NCI-H524 (cell line): ENCODE data around the gene WAPL.

Experiments
- DNase-seq, 2 experiments: peaks; one replicate each; lab custom pipeline; 2025; lab: John Stamatoyannopoulos, UW

WAPL gene

GRCh38 chr10:86523348-86523747 is 1.8 kb upstream of the WAPL start:
- no peak for DNase-seq

DNA sequence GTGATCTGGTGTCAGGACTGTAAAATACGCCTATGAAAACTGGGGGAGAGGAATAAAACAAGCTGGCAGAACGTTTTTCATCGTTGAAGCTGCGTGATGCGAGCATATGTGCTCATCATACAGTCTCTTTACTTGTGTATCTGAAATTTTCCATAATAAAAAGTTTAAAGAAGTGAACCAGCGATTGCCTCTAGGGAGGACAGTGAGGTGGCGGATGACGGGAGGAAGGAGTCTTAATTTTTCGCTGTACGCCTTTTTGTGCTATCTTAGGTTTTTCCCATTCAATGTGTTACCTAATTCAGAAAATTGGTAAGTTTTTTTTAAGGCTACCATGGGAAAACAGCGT is 891 bp upstream of the WAPL start:
- DNase-seq: no peak

DNA sequence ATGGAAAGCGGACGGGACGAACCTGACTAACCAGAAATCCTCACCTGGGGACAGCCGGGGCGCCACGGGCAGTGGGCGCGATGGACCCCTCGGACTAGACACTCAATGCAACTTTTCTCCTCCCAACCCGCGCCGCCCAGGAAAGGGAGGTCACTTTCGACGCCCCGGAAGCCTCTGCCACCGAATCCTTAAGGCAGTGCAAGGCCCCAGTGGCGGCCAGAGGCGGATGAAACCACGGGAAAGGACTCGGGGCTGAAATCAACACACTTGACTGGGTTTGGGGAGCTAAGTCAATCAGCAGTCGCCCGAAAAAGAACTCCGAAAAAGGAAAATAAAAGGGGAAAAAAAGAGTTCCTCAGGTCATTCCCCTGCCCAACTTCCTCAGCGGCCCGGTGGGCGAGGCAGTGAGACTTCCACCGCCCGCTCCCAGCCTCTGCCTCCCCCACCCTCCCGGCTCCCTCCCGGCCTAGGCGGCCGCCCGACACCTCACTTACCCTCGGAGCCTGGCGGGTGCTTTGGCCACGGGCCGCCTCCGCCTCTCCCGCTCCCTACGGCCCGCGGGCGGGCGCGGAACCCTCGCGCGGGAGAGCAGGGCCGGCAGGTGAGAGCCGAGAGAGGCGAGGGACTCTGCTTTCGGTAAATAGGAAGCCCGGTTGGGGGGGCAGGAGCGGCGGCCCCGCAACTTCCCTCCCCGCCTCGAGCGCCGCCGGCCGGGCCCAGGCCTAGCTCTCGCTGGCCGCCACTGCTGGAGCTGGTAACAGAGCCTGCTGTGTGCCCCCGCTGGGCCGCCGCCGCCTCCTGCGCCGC is 518 bp downstream of the WAPL start:
- DNase-seq: no peak

DNA sequence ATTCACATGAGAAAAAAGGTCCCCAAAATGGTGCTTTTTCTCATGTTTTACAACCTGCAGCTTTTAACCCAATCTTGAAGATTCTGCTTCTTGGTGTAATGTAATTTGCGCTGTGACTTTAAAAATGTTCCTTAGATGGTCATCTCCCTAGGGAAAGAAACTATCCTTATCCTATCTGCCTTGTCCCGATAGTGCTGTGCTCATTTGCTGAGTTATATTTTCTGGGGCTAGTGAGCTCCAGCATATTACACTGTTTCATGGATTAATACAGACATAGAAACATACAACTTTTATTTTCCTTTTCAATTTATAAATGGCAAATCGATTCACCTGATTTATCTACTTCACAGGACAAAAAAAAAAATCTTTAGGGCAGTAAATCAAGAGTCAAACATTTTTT is 2.8 kb downstream of the WAPL start:
- DNase-seq: no peak

DNA sequence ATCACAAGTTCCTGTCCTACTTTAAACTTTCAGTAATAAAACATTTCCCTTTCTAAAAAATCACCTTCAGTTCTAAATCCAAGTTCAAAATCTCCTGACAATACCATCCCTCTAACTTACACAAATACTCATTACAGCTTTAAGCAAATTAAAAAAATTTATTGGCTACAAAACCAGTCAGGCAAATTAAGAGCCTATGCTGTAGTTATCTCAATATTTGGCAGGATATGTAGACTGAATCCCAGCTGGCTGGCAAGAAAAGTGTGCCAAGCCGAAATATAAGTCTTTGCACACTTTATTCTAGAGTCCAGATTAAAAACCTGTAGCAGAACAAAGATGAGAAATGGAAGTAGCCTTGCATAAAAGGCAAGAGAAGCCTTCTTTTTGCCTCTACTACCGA is 9.5 kb downstream of the WAPL start:
- DNase-seq: no peak

- DNase-seq: no peak
Observed at GRCh38 chr10:86511027-86511865, 10.3 kb downstream of the WAPL start.

- DNase-seq: no peak
Observed at GRCh38 chr10:86509145-86509544, 12.4 kb downstream of the WAPL start.

DNA sequence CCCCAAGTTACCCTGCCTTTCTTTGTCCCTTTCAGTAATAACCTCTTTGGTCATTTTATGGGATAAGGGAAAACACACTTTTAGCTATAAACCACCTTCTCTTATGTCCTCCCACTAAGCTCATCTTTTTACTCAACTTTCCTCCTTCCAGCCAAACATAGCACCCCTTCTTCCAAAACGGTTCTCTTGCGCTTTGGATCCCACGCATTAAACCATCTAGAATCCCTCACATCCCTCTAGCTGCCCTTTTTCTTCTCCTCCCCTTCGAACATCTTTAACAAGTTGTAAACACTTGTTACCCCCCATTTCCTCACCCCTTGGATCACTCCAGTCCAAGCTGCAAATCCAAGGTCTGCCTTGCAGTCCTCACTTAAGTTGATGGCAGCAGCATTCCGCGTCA is 13.4 kb downstream of the WAPL start:
- DNase-seq: no peak

GRCh38 chr10:86506499-86506898 is 15.1 kb downstream of the WAPL start:
- DNase-seq: no peak

- no peak for DNase-seq
Observed at GRCh38 chr10:86506062-86506461, 15.5 kb downstream of the WAPL start.

DNA sequence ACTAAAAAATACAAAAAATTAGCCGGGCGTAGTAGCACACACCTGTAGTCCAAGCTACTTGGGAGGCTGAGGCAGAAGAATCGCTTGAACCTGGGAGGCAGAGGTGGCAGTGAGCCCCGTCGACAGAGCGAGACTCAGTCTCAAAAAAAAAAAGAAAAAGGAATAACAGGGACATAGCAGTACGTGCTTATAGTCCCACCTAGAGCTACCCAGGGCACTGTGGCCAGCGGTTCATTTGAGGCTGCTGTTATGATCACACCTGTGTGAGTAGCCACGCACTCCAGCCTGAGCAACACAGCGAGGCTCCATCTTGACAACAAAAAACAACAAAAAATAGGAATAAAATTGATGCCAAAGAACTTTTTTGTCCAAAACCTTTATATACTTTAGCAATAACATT is 17.1 kb downstream of the WAPL start:
- no peak for DNase-seq

DNA sequence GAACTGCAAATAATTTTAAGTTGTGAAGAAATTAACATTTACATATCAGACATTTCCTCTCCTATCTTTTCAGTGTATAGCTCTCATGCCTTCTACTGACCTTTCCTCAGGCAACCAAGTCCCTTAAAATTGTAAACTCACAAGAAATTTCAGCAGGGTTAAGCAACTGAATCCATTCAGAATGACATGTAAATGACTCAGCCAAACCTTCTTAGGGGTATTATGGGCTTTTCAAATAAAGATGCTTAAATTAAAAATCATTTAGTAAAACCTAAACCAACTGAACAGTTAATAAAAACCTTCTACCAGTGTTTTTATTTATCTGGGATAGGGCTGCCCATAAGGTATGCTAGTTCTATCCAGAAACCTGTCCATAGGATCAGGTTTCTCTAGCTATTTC is 20.7 kb downstream of the WAPL start:
- DNase-seq: no peak

DNA sequence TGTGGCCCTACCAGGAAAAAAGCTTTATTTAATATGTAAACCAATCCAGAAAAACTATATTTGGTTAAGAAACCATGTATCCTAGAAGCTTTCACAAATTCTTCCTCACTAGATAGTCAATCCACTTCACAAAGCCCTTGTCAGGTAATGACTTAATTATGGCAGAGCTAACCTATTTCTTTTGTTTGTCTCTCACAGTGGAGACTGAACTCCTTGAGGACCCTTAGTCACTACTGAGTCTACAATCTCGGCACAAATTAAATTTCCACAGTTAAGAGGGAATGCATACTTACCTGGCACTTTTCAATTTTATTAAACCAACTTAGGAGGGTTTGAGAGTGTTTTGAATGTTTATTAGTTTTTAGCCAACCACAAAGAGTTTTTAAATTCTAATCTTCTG is 23.0 kb downstream of the WAPL start:
- DNase-seq: no peak

DNA sequence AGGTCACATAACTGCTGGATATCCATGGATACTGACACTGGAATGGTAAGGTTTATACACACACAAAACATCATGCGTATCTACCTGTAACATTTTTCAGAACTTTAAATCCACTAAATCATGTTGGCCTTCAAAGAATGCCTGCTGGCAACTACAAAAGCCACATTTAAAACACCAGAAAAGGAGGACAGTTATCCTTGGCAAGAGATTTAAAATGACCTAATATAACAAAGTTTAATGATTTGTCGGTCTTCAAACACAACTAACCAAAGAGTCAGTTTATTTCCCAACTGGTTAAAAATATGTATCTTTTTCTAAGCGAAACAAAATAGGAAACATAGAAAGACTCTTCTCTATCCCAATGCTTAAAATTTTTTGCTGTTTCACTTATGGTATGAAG is 24.0 kb downstream of the WAPL start:
- no peak for DNase-seq

DNA sequence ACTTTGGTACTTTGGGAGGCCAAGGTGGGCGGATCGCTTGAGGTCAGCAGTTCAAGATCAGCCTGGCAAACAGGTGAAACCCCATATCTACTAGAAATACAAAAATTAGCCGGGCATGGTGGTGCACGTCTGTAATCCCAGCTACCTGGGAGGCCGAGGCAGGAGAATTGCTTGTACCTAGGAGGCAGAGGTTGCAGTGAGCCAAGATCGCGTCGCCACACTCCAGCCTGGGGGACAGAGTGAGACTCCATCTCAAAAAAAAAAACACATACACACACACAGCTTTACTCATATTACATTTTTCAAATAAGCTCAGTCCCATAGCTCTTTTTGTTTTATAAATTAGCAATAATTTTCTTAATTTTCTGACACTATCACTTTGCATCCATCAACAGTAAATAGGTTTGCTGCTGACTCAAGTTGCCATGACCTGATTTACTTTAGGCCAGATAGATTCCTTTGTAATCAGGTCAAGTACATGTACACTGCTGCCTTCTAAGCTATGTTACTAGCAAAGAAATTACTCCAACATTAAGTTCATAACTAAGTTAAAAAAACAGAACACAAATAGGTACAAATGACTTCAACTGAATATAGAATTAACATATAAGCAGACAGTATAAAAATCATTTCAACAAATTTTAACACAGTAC is 31.5 kb downstream of the WAPL start:
- no peak for DNase-seq

- DNase-seq: no peak
Observed at GRCh38 chr10:86489071-86489810, 32.4 kb downstream of the WAPL start.

DNA sequence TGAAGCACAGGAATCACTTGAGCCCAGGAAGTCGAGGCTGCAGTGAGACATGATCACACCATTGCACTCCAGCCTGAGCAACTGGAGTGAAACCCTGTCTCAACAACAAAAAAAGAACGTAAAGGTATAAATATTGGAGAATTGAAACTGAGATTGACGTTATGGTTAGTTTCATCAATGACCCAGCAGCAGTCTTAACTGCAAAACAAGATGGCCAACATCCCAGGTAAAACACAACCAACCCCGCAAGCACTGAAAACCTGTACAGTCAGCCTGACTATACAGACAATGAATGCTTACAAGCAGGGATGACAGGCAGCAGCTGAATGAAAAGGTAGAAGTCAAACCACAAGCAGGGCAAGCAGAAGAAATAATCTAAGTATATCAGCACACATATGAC is 34.7 kb downstream of the WAPL start:
- DNase-seq: no peak

- no peak for DNase-seq
Observed at GRCh38 chr10:86483664-86484063, 37.9 kb downstream of the WAPL start.

- DNase-seq: no peak
Observed at GRCh38 chr10:86481761-86482160, 39.8 kb downstream of the WAPL start.

DNA sequence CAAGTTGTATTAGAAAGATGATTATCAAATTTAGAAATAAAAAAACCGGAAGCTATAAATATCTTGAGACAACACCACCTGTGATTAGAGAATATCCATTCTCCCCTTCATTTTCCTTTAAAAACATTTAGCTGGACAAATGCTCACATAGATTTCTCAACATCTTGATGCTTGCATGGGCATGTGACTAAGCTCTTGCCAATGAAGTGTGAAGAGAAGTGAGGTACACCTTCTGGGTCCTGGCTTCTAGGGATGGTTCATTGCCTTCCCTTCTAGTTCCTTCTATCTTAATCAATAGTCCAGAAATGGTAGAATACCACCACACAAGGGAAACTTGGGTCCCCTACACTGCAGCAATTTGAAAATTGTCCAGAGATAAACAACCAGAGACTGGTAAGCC is 41.0 kb downstream of the WAPL start:
- no peak for DNase-seq

- peak in 1 of 2 experiments; percentile 1 for DNase-seq
Observed at GRCh38 chr10:86472061-86472460, 49.5 kb downstream of the WAPL start.
